Measurements from ENCODE around the gene SPTY2D1. TPM values are rescaled to one million over a fixed set of nuclear protein-coding genes. Genes with fewer than 3 reads are reported as not detected.
"Not testable (repeated sequence)": the region's sequence is repeated elsewhere in the genome, so short reads cannot be mapped to it uniquely, and the experiment has no call there.

The SPTY2D1 gene
- total RNA-seq, 1 experiment from 2014 or later: 29.3 TPM

DNA sequence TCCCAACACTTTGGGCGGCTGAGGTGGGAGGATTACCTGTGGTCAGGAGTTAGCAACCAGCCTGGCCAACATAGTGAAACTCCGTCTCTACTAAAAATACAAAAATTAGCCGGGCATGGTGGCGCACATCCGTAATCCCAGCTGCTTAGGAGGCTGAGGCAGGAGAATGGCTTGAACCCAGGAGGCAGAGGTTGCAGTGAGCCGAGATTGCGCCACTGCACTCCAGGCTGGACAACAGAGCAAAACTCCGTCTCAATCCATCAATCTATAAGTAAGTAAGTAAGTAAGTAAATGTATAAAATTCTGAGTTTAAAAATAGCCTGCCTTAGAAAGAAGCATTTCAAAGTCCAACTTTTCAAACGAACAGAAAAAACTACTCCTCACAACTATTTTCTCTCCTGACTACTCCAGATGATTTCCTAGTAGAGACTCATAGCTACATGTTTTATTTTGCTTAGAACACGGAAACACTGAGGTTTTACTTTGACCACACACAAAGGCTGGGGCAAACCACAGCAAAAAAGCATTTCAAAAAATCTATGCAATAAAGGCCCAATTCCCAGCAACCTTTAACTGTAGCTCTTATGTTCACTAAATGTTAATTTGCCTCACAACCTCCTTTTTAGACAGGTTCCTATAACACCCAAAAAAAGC, 16.3 kb downstream of the SPTY2D1 start:
- DNase-seq (ENCODE audit: low read depth): peak; percentile 54

DNA sequence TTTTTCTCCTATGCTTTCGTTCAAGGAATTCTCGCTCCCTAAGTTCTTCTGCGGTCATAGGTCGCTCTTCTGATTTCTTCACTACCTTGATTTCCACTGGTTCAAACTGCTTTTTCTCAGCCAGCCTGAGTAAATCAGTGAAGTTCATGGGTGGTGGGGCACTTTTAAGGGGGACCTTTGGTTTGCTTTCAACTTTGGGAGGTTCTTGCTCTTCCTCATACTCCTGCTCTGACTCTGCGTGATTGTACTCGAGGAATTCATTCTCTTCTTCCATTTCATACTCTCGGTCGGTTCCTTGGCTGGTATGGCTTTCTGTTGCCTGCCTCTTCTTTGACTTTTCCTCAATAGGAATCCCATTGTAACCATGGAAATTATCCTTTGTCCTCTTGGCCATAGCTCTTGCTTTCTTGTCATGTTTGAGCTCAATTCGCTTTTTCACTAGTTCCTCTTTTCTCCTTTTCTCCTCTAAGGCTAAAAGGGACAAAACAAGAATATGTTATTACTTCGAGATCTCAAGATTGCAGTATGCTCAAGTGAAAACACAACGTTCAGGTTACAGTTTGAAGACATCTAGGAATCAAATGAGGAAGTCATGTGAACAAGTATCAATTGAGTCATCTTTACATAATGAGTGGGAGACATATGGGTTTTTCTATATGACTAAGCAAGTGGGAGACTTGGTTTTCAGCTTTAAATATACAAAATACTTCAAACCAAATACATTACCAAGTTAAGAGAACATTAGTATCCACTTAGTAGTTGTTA, 18.3 kb downstream of the SPTY2D1 start:
- no peak for DNase-seq (ENCODE audit: low read depth)

DNA sequence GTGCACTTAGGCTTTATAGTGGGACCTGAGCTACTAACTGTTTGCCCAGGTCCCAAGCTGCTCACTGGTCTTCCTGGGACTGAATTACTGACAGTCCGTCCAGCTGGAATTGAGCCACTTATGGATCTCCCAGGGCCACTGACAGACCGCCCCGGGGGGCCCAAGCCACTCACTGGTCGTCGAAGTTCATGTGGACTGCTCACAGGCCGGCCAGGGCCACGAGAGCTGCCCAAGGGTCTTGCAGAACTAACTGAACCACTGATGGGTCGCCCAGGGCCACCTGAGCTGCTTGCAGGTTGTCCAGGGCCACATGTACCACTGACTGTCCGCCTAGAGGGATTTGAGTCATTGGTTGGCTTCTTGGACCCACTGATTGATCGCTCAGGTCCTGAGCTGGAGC, 19.5 kb downstream of the SPTY2D1 start:
- no peak for DNase-seq (ENCODE audit: low read depth)

DNA sequence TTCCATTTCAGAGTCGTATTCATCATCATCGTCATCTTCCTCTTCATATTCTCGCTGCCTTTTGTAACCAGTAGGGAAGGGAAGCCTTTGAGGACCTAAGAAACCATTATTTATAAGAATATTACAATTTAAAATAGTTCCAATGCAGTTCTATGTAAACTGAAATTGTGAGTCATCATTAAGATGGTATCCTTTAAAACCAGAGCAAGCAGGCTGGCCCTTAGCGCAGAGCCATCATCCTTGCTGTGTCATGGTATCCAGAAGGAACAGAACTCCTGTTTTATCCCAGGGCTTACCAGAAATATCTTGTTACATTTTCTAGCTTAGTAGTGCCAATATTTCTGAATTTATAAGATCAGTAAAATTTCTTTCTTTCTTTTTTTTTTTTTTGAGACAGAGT, 21.7 kb downstream of the SPTY2D1 start:
- DNase-seq (ENCODE audit: low read depth): no peak

DNA sequence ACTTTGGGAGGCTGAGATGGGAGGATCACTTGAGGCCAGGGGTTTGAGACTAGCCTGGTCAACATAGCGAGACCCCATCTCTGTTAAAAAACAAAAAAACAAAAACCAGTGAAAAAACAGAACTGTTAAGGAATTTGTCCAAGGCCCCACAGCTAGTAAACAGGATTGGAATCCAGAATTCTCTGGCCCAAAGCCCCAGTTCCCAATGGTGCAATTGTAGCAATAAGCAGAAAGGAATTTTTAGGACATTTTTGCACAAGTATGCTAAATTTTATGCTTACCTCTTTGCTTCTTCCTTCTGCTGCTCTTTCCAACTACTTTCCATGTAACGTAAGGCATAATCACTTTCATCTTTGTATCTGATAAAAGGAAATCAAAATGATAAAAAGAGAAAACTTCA, 22.9 kb downstream of the SPTY2D1 start:
- no peak for DNase-seq (ENCODE audit: low read depth)

DNA sequence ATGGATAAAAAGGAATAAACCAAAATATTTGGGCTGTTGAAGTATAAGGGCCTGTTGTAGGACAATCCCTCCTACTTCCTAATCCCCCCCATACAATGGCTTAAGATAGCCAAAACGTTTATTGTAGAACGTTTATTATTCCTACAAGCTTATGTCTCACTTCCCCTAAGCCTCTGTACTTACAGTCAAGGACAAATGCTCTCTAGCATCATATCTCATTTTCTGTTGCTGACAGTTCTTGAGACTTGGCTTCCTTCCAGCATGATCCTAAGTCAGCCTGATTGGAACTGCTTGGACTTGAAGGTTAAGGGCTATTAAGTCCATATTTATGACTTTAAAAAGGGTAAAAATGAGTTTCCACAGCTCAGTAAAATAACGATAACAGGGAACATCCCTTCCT, 25.8 kb downstream of the SPTY2D1 start:
- DNase-seq (ENCODE audit: low read depth): no peak

DNA sequence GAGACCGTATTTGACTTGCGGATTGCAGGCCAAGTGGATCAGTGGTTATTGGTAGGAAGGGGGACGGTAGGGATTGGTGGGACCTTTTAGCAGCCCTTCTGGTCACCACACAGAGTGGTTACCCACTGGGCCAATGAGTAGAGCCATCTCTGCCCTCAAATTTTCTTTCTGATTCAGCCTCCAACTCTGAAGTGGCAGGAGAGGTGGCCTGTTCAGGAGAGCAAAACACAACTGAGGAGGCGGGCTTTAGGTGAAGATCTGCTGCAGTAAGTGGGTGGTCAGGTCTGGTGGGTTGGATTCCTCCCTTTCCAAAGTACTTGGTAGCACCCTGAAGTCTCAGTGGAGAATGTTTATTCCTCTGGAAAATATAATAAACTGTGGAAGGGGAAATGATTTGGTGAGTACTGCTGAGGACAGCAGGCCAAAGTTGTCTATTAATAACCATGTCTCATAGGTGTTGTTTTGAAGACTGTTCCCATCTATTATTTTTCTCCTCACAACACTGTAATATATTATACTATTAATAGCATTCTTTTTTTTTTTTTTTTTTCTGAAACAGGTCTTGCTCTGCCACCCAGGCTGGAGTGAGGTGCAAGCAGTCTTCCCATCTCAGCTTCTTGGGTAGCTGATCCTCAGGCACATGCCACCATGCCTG, 33.1 kb downstream of the SPTY2D1 start:
- DNase-seq (ENCODE audit: low read depth): no peak

DNA sequence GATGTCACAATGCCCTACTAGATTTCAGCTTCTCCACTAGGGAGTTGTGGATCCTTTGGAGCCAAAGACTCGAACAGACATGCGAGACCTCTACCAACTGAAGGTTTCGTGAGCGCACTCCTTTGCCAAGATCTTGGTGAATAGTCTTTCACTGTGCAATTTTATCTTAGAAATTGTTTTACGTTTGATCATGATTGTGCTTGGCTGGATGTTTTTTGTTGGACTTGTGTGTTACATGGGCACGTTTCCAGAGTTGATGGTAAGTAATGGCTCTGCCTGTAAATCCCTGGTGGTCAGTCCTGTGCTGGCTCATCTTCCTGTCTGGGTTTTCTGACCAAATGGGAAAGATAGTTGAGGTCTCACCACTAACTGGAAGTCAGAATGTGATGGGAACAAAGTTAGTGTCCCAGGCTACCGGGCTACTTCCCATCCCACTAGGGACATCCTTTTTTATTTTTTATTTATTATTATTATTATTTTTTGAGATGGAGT, 34.4 kb downstream of the SPTY2D1 start, which contains the start of gene MISFA:
Gene MISFA, plus strand, starts transcription at position 51 of the 492 bp plus-strand sequence. Its CDS starts 140 bp downstream, at position 191.
- DNase-seq (ENCODE audit: low read depth): no peak

DNA sequence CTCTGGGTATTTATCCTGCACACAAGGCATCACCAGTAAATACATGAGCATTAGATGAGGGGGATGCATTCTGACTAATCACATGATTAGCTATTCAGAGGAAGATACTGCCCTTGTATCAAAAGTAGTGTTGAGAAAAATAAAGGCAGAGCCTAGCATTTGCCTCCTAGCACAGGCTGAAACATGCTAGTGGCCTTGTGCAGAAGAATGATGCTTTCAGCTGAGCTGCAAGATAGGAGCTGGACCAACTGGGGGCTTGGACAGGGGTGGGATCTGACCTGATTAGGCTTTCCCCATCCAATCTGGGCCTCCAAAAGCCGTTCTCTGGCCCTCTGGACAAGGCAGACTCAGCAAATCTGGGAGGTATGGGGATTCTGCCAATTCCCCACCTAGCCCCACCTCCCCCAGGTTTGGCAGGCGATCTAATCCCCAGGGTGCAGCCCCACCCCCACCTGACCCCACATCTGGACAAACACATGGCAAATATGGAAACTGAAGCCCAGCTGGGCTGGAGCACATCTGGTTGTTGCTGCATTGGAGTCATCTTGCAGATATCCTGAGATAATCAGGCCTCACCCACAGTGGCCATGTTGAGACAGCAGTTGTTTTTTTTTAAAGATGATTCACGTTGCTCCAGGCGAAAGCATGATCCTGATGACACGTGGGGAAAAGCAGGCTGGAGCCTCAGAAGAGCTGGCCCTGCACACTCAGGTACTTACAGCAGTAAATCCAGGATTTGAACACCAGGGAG, 39.0 kb downstream of the SPTY2D1 start:
- no peak for DNase-seq (ENCODE audit: low read depth)

DNA sequence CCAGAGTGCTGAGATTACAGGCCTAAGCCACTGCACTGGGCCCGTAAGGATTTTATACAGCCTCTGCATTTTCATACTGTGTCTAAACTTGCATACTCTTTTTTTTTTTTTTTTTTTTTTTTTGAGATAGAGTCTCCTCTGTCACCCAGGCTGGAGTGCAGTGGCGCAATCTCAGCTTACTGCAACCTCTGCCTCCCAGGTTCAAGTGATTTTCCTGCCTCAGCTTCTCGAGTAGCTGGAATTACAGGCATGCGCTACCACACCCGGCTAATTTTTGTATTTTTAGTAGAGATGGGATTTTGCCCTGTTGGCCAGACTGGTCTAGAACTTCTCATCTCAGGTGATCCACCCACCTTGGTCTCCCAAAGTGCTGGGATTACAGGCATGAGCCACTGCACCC, 40.1 kb downstream of the SPTY2D1 start:
- DNase-seq (ENCODE audit: low read depth): not testable (repeated sequence)

DNA sequence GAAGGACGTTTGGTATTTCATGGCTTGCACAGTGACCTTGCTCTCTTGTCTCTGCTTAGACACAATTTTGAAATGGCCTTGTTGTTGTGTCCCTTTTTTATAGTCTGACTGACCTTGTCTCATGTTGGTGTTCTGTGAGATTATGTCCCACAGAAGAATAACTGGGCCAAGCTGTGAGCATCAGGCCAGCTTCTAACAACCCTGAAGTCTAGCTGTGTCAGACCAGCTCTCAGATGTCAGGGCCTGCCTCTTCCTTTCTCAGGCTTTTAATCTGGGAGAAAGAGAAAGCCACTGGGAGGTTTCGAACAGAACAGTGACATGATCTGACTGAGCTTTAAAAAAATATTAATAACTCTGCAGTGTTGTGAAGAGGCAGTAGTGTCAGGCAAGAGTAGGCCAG, 43.6 kb downstream of the SPTY2D1 start:
- DNase-seq (ENCODE audit: low read depth): no peak

DNA sequence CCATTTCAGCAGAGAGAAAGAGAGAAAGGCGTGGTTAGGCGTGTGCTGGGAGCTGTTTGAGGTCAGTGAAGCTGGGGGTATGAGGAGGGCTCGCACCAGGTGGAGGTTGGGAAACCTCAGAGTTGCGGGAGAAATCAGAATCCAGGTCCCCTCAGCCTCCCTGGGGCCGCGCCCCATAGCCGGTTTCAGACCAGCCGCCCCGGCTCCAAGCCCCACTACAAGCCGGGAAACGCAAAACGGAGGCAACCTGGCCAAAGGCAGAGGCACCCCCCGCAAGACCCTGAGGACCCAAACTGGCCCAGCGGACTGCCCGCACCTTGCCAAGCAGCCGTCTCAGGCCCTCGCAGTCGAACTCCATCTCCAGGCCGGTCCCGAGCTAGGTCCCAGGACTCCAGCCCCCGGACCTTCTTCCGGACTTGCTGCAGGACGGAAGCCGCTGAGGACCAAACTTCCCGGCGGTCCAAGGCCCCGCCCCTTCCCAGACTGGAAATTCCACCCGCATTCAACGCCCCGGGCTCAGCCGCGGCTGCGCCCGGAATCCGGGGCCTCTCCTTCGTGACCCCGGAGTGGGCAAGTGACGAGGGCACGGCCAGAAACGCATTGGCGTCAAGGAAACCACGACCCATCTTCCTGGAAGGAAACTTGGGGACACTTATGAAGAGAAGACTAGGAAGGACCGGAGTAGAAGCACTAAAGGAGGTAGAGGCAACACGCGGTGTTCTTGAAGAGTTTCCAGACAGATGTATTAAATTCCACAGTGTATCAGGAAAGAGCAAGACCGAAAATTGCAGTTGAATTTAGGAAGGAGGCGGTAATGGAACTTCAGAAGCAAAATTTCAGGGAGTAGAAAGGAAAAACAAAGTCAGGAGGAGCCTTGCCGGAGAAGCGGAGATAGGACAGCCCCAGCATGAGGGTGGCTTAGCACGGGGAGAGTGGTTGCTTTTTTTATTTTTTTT, 45.6 kb downstream of the SPTY2D1 start, which contains the start of gene UEVLD:
Gene UEVLD, minus strand, starts transcription at position 438 of the 956 bp plus-strand sequence. Its CDS starts 80 bp downstream, at position 358.
- DNase-seq (ENCODE audit: low read depth): peak; percentile 90

DNA sequence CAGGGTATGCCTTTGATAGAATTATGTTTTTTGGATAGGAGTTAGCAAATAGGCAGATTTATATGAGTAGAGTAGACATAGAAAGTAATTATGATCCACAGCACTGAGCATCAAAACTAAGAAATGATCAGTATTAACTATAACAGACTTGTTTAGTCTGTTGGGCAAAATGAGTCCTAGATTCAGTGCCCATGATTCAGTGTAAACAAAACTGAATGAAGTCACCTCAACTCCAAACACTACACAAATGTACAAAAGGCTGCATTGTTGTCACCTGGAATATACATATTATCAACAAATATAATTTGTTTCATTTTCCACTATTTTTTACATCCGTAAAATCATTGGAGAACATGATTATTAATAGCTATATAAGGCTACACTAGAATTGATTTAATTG, 52.3 kb downstream of the SPTY2D1 start:
- no peak for DNase-seq (ENCODE audit: low read depth)

DNA sequence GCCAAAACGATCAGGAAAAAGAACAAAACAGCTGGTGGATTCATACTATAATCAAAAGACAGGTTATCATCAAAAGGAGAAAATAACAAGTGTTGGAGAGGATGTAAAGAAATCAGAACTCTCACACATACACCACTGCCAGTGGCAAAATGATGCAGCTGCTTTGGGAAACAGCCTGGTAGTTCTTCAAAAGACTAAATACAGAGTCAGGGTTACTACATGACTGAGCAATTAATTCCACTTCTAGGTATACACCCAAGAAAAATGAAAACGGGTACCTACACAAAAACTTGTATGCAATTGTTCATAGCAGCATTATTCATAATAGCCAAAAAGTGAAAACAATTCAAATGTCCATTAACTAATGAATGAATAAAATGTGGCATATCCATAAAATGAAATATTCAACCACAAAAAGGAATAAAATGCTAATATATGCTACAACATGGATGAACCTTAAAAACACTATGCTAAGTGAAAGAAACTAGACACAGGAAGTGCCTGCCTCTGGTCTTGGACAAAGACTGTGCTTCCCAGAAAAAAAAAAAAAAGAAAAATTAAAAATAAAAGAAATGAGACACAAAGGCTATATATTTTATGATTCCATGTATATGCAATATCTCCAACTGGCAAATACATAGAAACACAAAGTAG, 53.9 kb downstream of the SPTY2D1 start:
- DNase-seq (ENCODE audit: low read depth): no peak

DNA sequence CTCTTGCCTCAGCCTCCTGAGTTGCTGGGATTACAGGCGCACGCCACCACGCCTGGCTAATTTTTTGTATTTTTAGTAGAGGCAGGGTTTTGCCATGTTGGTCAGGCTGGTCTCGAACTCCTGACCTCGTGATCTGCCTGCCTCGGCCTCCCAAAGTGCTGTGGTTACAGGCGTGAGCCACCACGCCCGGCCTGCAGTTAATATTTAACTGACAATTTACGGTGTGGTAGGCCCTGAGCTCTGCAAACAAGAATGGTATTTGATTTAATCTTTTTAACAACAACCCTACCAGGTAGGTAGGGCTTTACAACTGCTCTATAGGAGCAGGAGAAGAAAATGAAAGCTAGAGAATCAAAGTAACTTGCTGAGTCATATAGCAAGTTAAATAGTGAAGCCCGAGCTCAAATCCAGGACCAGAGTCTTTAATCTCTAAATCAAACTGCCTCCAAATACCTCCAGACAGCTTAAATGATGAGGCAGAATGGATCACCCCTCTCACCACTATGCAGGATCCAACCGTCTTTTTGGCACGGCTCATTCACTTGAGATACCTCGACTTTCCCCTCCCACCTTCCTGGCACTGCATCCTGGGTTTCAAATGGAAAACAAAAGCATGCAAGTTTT, 55.1 kb downstream of the SPTY2D1 start:
- DNase-seq (ENCODE audit: low read depth): no peak

DNA sequence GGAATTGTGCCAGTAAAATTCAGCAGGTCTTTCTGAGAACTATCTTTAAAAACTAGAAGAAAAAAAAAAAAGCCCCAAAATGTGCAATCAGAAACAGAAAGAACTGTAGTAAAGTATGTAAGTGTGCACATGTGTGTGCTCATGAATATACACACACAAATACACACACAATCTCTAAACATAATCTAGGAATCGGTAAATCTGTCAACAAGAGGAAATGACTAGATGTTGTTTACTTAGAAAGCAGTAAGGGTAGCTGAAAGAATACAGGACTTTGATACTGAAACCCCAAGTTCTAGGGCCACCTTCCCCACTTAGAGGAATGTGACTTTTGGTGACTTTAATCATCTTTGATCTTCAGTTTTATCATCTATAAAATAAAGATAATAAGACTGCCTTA, 58.8 kb downstream of the SPTY2D1 start:
- DNase-seq (ENCODE audit: low read depth): no peak

DNA sequence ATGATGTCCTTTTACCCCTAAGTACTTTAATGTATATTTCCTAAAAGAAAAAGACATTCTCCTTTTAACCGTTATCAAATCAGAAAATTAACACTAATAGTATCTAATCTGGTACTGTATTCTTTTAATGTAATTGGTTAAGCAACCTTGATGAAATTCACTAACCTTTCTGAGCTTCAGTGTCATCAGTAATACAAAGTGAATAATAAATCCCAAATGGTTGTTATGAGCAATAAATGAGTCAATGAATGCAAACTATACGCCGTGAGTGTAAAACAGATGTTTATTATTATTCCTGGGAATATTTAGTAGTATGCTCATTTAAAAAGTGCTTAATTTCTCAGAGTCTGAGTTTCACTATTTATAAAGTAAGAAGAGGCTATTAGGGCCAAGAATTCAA, 67.1 kb downstream of the SPTY2D1 start:
- DNase-seq (ENCODE audit: low read depth): no peak

DNA sequence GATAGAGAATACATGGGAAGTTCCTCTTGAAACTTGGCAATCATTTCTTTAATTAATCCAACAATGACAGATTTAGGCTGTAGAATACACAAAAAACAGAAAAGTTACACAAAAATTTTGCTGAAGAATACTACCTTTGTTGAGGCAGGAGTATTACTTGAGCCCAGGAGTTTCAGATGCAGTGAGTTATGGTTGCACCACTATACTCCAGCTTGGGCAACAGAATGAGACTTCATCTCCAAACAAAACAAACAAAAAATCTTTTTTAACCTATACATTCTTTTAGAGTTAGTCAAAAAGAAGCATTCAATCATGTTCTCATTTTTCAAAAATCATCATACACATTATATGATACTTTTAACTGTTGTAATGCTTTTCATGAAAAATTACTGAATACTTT, 67.7 kb downstream of the SPTY2D1 start:
- DNase-seq (ENCODE audit: low read depth): no peak

DNA sequence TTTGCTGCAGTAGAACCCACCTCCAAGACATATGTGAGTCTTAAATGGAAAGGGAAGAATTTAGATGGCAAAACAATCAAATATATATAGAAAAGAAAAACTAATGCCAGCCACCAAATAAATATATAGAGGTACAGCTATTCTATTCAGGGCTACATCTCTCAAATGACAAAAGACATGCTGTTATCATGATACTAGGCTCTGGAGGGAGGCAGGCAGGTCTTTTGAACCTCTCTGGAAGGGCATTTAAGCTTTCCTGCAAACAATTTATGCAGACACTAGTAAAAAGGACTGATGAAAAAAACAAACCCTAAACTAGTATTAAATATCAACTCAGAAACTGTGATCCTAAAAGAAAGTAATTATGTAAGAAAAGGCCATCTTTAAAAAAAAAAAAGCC, 70.0 kb downstream of the SPTY2D1 start:
- no peak for DNase-seq (ENCODE audit: low read depth)
